ENCODE data around the gene RNASEL. TPM values are rescaled to one million over a fixed set of nuclear protein-coding genes. Genes with fewer than 3 reads are reported as not detected.

Gene RNASEL
- polyA plus RNA-seq, 1 donor (not counting 4 experiments of a cell fraction or from before 2014, with no cell fraction given), result 4.7 TPM

DNA sequence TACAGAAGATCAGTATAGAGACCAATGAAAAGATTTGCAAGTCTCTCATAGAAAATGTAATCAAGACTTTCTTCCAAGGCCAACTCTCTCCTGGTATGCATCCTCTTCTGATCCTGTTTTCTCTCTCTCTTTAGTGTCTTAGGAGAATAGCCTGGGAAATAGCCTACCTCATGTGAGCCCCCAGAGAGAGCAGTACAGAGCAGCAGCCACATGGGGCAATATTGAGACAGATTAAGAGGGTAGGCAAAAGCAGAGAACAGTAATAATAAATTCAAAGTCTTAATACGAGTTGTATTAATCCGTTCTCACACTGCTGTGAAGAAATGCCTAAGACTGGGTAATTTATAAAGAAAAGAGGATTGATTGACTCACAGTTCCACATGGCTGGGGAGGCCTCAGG is 61.4 kb downstream of the RNASEL start:
- DNase-seq (ENCODE audit: low read depth, low spot score), result no peak
- FAIRE-seq, result no peak

DNA sequence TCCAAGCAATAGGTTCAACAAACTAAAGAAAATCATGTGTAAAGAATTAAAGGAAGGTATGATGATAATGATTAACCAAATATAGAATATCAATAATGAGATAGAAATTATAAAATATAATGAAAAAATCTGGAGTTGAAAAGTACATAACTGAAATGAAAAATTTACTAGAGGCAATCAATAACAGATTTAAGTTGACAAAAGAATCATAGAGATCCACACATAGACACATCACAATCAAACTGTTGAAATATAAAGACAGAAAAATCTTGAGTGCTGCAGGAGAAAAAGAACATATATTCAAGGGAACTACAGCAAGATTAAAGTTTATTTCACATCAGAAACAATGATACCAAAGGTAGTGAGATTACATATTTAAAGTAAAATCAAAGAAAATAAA is 63.7 kb downstream of the RNASEL start:
- H2AFZ ChIP-seq (ENCODE audit: control insufficient read depth, low read length), result no peak overlapping the region
- H3K4me3 ChIP-seq (ENCODE audit: control insufficient read depth in 2 of 3, extremely low read depth in 1 of 3, insufficient read depth in 2 of 3, low read depth in 1 of 3, low read length in 3 of 3), result no peak overlapping the region
- H3K9ac ChIP-seq (ENCODE audit: control insufficient read depth, extremely low read depth, insufficient read depth, low read length), result no peak overlapping the region
- no peaks in the 10 kb centered on the region for H3K9me1 ChIP-seq (ENCODE audit: control insufficient read depth, extremely low read depth, insufficient read depth, low read length)
- DNase-seq (ENCODE audit: low read depth, low spot score), result no peak
- no peaks in the 10 kb centered on the region for H3K27me3 ChIP-seq (ENCODE audit: control insufficient read depth, extremely low read depth, insufficient read depth, low read length)
- TF ChIP-seq EZH2 (IDR thresholded peaks at IDR 0.05; ENCODE audit: low read length) (no peak), CTCF (optimal IDR thresholded peaks at IDR 0.05 in 1 of 3, IDR thresholded peaks at IDR 0.05 in 1 of 3, conservative IDR thresholded peaks at IDR 0.05 in 1 of 3; ENCODE audit: extremely low read depth in 1 of 3, insufficient read depth in 2 of 3, low read length in 3 of 3) (no peak)
- dilution Hi-C loops (cut with MboI; ENCODE audit: extremely low pct_ligation_motif_present, low sequenced_read_pairs), result no loop called here
- H3K79me2 ChIP-seq (ENCODE audit: control insufficient read depth, insufficient read depth, low read length), result no peaks in the 10 kb centered on the region
- H3K4me2 ChIP-seq (ENCODE audit: control insufficient read depth, extremely low read depth, insufficient read depth, low read depth, low read length), result no peak overlapping the region
- FAIRE-seq, result no peak
- no peaks in the 10 kb centered on the region for H4K20me1 ChIP-seq (ENCODE audit: control insufficient read depth, extremely low read depth, insufficient read depth, low read length)
- no peaks in the 10 kb centered on the region for H3K4me1 ChIP-seq (ENCODE audit: control insufficient read depth, extremely low read depth, insufficient read depth, low read length)
- H3K27ac ChIP-seq (ENCODE audit: control insufficient read depth, insufficient read depth, low read length), result no peak overlapping the region
- H3K9me3 ChIP-seq (ENCODE audit: control insufficient read depth, low read depth, low read length), result no peaks in the 10 kb centered on the region
- H3K36me3 ChIP-seq (ENCODE audit: control insufficient read depth in 2 of 2, extremely low read depth in 1 of 2, insufficient read depth in 2 of 2, low read length in 2 of 2), result no peaks in the 10 kb centered on the region

More for the DNA sequence above, 61.4 kb downstream of the RNASEL start:
- H4K20me1 ChIP-seq (ENCODE audit: control insufficient read depth, extremely low read depth, insufficient read depth, low read length), result no peaks in the 10 kb centered on the region
- H3K4me3 ChIP-seq (ENCODE audit: control insufficient read depth in 2 of 3, extremely low read depth in 1 of 3, insufficient read depth in 2 of 3, low read depth in 1 of 3, low read length in 3 of 3), result no peak overlapping the region
- no peak for TF ChIP-seq EZH2 (IDR thresholded peaks at IDR 0.05; ENCODE audit: low read length)
- no peak for TF ChIP-seq CTCF (optimal IDR thresholded peaks at IDR 0.05 in 1 of 3, IDR thresholded peaks at IDR 0.05 in 1 of 3, conservative IDR thresholded peaks at IDR 0.05 in 1 of 3; ENCODE audit: extremely low read depth in 1 of 3, insufficient read depth in 2 of 3, low read length in 3 of 3)
- no peaks in the 10 kb centered on the region for H3K79me2 ChIP-seq (ENCODE audit: control insufficient read depth, insufficient read depth, low read length)
- no peak overlapping the region for H3K9ac ChIP-seq (ENCODE audit: control insufficient read depth, extremely low read depth, insufficient read depth, low read length)
- no peaks in the 10 kb centered on the region for H3K27me3 ChIP-seq (ENCODE audit: control insufficient read depth, extremely low read depth, insufficient read depth, low read length)
- H2AFZ ChIP-seq (ENCODE audit: control insufficient read depth, low read length), result no peak overlapping the region
- no peak overlapping the region for H3K4me2 ChIP-seq (ENCODE audit: control insufficient read depth, extremely low read depth, insufficient read depth, low read depth, low read length)
- no peaks in the 10 kb centered on the region for H3K9me3 ChIP-seq (ENCODE audit: control insufficient read depth, low read depth, low read length)
- no peaks in the 10 kb centered on the region for H3K9me1 ChIP-seq (ENCODE audit: control insufficient read depth, extremely low read depth, insufficient read depth, low read length)
- dilution Hi-C loops (cut with MboI; ENCODE audit: extremely low pct_ligation_motif_present, low sequenced_read_pairs), result no loop called here
- H3K27ac ChIP-seq (ENCODE audit: control insufficient read depth, insufficient read depth, low read length), result no peak overlapping the region
- H3K4me1 ChIP-seq (ENCODE audit: control insufficient read depth, extremely low read depth, insufficient read depth, low read length), result no peaks in the 10 kb centered on the region
- H3K36me3 ChIP-seq (ENCODE audit: control insufficient read depth in 2 of 2, extremely low read depth in 1 of 2, insufficient read depth in 2 of 2, low read length in 2 of 2), result no peaks in the 10 kb centered on the region

Small RNA genes lying within 50 kb of the gene (small RNA-seq; reads per million reads assigned to genes)
- gene RF00017 (ENCODE audit: insufficient read length in 3 of 3, low read depth in 3 of 3, low replicate concordance in 1 of 3), result 0 reads per million in 3 experiments

Other genes starting within 250 kb of the RNASEL start
- 589 to 619 TPM (median 593 TPM) in 3 replicates for gene GLUL, start 197.5 kb downstream of the RNASEL start, polyA plus RNA-seq
- gene TEDDM1, start 188.6 kb downstream of the RNASEL start, polyA plus RNA-seq, result not detected in 3 replicates
- gene RGSL1, start 139.1 kb downstream of the RNASEL start, polyA plus RNA-seq, result not detected in 3 replicates
- gene RGS16, start 15.1 kb upstream of the RNASEL start, polyA plus RNA-seq, result 0.18 to 0.34 TPM (median 0.19 TPM) in 3 replicates
- gene RGS8, start 95.3 kb upstream of the RNASEL start, polyA plus RNA-seq, result not detected in 3 replicates
- gene NPL, start 200.5 kb upstream of the RNASEL start, polyA plus RNA-seq, result 4.9 to 9.0 TPM (median 7.3 TPM) in 3 replicates